GM21576 (cell line): Measurements from ENCODE around the gene CD4.

Experiments
- ATAC-seq: cut with Tn5 transposase; IDR thresholded peaks from one replicate; pipeline ENCODE4 v1.9.1; 2021; ENCODE audit warnings: mild to moderate bottlenecking, moderate library complexity; ENCODE audit not compliant: unreplicated experiment

Gene CD4

DNA sequence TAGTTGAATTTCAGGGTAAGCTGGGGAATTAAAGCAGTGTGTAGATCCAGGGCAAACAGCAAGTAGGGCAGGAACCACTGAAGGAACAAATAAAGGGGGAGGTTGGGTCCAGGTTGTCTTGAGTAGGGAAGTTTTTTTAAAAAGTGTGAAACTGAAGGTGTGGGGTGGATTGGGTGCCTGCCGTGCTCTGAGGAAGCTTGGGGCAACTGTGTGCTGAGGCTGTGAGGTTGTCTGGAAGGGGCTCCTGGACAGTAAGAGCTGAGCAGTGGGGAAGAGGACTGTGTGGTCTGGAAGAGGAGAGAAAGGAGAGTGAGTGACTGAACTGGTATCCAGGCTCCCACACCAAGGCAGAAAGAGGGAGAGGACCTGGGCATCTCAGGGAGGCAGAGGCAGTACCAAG lies 21.4 kb downstream of the CD4 start:
- no peak for ATAC-seq

DNA sequence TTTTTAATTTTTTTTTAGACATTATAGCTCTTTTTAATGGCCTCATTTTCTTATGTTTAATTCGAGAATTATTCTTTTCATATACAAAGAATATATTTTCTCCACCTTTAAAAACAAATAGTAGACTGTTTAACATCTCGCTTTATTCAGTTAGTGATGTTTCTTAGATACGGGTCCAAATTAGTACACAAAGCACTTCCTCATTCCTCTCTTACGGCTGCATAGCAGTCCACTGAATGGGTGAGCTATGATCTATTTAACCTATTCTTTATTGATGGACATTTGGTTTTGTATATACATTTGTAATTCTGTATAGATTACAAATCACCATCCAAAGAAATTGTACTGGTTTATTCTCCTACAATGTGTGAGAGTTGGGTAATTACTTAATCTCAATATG lies 24.0 kb downstream of the CD4 start:
- ATAC-seq: no peak

DNA sequence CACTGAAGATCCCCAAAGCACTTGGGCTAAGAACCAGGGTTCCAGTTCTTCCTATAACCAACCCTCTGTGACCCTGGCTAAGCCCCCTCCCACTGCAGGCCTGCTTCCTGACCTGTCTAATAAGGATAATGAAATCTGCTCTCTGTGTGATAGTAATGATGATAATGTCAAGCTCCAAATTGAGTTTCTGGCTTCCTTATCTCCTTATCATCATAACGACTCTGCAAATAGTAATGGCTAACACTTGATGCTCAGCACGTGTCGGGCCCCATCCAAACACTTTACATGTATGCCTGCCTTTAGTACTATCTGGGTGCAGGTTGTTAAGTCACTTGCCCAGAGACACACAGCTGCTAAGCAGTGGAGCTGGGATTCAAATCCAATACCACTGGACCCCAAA lies 27.3 kb downstream of the CD4 start:
- ATAC-seq: no peak

DNA sequence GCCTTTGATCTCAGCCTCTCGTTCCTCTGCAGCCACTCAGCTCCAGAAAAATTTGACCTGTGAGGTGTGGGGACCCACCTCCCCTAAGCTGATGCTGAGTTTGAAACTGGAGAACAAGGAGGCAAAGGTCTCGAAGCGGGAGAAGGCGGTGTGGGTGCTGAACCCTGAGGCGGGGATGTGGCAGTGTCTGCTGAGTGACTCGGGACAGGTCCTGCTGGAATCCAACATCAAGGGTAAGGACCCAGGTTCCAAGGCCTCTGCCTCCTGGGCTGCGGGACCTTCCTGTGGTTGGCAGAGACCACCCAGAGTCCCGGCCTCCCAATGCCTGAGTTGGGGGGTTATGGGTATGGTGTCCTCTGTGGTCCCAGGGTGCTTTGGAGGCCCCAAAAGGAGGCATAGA lies 27.8 kb downstream of the CD4 start:
- no peak for ATAC-seq

DNA sequence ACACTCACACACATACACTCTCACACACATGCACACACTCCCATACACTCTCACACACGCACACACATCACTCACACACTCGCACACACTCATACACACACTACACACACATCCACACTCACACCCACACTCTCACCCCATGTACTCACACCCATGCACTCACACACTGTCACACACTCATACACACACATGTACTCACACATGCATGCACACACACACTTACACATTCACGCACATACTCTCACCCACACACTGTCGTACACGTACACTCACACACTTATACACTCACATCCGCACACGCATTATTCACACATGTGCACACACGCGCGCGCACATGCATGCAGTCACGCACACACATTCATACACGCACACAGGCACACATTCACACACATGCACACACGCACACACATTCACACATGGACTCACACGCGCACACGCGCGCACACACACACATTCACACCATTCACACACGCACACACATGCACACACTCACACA lies 28.4 kb downstream of the CD4 start:
- ATAC-seq: no peak

DNA sequence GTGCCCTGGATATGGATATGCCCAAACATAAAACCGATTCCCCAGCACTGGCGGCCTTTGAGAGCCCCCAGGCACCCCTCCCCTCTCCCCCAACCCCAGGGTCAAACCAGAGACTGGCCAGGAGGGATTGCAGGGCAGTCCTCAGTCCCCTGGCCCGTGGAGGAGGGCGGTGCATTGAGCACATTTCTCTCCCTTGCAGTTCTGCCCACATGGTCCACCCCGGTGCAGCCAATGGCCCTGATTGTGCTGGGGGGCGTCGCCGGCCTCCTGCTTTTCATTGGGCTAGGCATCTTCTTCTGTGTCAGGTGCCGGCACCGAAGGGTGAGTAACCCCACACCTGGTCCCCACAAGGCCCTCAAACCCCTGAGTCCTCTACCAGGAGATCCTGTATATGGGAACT lies 28.9 kb downstream of the CD4 start:
- ATAC-seq: no peak

DNA sequence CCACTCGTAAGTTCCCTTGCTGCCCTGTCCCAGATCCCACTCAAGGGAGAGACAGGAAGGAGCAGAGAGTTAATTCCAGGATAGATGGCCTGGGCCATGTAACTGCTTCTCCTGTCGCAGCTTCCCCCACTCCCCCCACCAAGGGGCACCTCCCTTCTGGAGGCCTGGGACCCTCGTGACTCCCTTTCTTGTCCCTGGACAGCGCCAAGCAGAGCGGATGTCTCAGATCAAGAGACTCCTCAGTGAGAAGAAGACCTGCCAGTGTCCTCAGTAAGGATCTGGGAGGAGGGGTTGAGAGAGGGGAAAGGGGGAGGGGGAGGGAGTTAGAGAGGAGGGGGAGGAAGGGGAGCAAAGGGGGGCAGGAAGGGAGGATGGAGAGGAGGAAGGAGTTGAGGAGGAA lies 29.3 kb downstream of the CD4 start:
- no peak for ATAC-seq

DNA sequence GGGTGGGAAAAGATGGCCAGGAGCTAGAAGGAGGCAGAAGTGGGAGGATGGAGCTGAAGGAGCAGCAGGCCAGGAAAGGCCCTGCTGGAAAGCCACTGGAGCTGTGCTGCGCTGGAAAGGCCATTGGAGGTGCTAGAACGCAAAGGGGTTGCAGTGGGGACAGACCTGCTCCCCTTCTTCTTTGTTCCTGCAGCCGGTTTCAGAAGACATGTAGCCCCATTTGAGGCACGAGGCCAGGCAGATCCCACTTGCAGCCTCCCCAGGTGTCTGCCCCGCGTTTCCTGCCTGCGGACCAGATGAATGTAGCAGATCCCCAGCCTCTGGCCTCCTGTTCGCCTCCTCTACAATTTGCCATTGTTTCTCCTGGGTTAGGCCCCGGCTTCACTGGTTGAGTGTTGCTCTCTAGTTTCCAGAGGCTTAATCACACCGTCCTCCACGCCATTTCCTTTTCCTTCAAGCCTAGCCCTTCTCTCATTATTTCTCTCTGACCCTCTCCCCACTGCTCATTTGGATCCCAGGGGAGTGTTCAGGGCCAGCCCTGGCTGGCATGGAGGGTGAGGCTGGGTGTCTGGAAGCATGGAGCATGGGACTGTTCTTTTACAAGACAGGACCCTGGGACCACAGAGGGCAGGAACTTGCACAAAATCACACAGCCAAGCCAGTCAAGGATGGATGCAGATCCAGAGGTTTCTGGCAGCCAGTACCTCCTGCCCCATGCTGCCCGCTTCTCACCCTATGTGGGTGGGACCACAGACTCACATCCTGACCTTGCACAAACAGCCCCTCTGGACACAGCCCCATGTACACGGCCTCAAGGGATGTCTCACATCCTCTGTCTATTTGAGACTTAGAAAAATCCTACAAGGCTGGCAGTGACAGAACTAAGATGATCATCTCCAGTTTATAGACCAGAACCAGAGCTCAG lies 30.0 kb downstream of the CD4 start:
- no peak for ATAC-seq

DNA sequence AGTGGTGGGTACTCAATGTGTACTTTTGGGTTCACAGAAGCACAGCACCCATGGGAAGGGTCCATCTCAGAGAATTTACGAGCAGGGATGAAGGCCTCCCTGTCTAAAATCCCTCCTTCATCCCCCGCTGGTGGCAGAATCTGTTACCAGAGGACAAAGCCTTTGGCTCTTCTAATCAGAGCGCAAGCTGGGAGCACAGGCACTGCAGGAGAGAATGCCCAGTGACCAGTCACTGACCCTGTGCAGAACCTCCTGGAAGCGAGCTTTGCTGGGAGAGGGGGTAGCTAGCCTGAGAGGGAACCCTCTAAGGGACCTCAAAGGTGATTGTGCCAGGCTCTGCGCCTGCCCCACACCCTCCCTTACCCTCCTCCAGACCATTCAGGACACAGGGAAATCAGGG lies 30.8 kb downstream of the CD4 start:
- no peak for ATAC-seq

DNA sequence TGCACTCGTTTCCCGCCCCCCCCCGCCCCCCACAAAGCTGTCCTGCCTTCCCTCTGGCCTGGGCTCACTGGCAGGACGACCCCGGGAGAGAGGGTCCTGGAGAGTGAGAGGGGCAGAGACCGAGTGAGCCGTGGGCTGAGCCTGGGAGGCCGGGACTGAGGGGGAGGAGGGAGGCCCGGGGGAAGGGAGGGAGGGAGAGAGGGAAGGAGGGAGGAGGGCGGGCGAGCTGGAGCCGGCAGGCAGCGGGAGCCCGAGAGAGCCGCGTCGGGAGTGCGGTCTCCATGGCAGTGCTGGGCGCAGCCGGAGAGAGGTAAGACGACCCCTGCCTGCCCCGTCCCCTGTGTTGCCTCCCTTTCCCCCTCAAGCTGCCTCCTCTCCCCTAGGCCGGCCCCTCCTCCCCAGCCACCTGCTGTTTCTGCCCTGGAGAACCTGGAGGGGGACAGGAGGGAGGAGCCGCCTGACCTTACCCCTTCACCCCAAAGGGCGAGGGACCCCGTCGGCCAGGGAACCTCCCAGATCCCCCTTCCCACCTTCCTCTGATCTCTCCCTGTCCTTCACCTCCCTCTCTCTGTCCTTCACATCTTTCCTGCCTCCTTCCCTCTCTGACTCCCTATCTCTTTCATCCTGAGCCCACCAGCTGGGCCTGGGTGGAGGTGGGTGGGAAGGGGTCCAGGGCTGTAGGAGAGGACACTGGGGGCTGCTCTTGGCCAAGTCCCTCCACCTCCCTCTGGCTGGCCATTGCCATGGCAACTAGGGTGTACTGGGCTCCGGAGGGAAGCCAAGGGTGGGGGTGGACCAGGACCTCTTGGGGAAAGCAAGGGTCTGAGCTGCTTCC lies 32.5 kb downstream of the CD4 start, which contains the start of gene GPR162:
TSS of gene GPR162 (plus strand) at position 231 of the 835 bp plus-strand sequence. CDS start 2,078 bp downstream, outside the sequence.
- ATAC-seq: no peak

DNA sequence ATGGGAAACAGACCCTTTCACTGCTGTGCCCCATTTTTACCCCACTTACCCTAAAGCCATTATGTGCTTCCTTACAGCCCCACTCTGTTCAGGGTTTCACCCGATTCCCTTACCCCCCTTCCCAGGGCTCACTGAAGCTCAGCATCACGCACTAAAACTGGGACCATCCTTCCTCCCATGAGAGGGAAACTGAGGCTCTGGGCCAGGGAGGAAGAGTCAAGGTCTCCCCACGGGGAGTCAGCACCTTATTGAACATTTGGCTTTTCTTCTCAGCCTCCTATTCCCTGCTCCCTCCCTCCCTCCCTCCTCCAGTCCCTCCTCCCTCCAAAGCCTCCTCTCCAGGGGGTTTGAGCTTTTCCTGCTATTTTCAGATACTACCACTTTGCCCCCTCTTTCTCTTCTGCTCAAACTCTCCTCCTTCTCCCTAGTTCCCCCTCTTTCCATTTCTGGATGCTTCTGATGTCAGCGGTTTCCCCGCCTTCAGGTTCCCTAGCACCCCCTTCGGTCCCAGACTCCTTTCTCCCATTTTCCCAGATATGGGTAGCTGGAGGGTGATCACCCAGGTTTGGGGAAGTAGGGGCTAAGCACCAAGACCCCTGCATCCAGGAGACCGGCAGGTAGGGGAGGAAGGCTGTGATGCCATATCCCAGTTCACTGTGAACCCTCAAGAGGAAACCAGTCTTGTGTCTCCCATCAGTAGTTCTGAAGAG lies 33.3 kb downstream of the CD4 start:
- ATAC-seq: no peak

DNA sequence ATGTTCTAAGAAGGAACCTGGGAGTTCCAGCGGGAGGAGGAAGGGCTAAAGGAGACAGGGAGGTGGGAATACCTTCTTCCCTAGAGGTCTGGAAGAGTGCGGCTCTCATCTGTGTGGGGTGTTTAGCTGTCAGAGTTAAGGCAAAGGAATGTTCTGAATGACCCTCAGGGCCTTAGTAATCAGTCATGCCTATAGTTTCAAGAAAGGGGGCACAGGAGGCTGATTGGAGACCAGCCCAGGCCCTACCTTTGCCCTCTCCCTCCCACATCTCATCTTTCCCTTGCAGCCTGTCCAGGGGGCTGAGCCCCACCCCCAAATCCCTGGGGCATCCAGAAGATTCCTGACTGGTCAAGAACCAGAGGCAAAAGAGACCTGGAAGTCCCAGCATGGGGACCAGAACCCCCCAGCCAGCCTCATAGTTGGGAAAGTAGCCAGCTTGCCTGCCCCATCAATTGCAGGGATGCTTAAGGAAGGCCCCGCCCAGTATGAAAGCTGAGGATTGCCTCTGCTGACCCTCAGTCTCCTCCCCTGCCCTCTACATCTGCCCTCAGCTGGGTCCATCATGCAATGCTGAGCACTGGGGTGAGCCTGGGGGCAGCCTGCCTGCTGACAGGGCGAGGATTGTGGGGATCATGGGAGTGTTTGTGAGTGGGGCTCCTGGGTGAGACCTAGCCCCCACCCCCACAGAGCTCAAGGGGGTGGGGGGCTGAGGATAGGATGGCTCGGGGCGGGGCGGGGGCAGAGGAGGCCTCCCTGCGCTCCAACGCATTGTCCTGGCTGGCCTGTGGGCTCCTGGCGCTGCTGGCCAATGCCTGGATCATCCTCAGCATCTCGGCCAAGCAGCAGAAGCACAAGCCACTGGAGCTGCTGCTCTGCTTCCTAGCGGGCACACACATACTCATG lies 34.1 kb downstream of the CD4 start:
- no peak for ATAC-seq

DNA sequence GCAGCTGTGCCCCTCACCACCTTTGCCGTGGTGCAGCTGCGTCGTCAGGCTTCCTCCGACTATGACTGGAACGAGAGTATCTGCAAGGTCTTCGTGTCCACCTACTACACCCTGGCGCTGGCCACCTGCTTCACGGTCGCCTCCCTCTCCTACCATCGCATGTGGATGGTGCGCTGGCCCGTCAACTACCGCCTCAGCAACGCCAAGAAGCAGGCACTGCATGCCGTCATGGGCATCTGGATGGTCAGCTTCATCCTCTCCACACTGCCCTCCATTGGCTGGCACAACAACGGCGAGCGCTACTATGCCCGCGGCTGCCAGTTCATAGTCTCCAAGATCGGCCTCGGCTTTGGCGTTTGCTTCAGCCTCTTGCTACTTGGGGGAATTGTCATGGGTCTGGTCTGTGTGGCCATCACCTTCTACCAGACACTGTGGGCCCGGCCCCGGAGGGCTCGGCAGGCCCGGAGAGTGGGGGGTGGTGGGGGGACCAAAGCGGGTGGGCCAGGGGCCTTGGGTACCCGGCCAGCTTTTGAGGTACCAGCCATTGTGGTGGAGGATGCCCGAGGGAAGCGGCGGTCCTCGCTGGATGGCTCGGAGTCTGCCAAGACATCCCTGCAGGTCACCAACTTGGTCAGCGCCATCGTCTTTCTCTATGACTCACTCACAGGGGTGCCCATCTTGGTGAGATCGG lies 34.9 kb downstream of the CD4 start:
- ATAC-seq: no peak

DNA sequence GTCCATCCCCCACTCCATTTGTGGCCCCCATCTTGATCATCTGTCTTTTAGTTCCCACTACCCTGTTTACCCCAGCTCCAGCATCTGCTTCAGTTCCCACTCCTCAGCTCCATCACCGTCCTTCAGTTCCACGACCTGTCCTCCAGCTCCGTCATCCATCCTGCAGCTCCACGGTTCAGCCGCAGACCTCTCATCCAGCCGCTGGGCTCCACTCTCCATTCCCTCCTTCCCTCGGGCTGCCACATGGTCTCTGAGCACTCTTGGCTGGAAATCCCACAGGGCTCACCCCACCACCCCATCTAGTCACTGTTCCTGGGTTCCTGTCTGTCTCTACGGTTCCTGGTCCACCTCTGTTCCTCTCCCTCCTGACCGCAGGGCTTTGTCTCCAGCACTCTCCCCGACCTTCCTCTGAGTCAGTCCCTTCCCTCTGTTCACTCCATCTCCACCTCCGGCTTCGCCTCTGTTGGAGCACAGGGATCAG lies 35.6 kb downstream of the CD4 start:
- ATAC-seq: no peak

DNA sequence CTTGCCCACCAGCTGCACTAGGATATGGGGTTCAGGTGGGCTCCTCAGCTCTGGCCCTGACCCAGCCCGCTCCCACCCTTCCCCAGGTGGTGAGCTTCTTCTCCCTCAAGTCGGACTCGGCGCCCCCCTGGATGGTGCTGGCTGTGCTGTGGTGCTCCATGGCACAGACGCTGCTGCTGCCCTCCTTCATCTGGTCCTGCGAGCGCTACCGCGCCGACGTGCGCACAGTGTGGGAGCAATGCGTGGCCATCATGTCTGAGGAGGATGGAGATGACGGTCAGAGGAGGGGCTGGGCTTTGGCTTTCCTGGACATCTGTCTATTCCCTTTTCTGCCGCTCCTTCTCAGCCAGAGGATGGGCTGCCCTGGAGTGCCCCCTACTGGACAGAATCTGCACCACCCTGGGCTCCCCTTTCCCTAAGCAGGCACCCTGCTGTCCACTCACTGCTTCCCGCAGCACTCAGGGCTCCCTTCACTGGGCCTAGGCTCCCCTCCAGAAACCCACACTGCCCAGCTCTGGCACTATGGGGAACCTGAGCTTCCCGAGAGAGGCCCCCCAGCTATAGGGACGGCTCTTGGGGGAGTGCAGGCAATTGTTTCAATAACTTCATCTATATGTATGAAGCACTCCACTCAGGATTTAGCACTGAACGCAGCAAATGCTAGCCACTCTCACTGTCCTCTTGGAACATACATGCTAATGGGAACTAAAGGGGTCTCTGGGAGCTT lies 36.2 kb downstream of the CD4 start:
- peak; percentile 50 for ATAC-seq

DNA sequence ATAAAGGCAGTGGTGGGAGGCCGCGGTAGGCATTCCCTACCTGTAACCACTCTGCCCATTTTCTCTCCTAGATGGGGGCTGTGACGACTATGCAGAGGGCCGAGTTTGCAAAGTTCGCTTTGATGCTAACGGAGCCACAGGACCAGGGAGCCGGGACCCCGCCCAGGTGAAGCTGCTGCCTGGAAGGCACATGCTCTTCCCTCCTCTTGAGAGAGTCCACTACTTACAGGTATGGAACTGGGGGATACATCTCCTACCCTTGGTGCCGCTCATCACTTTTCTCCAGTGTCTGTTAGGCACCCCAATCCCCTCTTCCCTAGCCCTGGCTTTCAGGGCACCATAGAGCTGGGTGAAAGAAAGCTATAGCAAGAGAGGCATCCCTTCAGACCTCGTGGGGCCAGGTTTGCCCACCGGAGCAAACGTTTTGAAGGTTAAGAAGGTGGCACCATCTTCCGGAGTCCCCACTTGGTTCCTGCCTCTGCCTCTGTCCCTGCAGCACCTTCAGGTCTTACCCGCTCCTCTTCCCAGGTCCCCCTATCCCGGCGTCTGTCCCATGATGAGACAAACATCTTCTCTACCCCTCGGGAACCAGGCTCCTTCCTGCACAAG lies 36.9 kb downstream of the CD4 start:
- no peak for ATAC-seq

DNA sequence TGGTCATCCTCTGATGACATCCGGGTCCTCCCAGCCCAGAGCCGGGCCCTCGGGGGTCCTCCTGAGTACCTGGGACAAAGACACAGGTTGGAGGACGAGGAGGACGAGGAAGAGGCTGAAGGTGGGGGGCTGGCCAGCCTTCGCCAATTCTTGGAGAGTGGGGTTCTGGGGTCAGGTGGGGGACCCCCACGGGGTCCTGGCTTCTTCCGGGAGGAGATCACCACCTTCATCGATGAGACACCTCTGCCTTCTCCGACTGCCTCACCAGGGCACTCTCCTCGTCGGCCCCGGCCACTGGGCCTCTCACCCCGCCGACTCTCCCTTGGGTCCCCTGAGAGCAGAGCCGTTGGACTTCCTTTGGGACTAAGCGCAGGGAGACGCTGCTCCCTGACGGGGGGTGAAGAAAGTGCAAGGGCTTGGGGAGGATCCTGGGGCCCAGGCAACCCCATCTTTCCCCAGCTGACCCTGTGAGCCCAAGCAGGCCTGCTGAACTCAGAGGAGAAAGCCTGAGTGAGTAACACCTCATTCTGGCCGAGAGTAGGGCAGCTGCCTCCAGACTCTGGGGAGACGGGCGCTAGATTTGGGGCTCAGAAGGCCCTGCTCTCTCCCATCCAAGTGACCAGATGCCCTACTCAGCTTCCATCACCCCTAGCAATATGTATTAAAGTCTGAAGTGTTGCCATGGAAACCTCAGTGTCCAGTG lies 37.6 kb downstream of the CD4 start:
- ATAC-seq: no peak
